ES-I3 (cell line): ENCODE measurements around the gene MAPKAP1.

Source experiments
- H3K36me3 ChIP-seq: 2 replicates; pipeline ENCODE4 v1.6.1; 2013; ENCODE audit warnings: mild to moderate bottlenecking, low read length, control low read depth, moderate library complexity; ENCODE audit not compliant: insufficient read depth
- H3K4me1 ChIP-seq: 2 replicates; pipeline ENCODE4 v1.6.1; 2013; ENCODE audit warnings: mild to moderate bottlenecking, control low read depth, low read length; ENCODE audit not compliant: insufficient read depth
- H3K9ac ChIP-seq: 2 replicates; pipeline ENCODE4 v1.6.1; 2013; ENCODE audit warnings: low read depth, mild to moderate bottlenecking, low read length, moderate library complexity
- H3K9me3 ChIP-seq: 2 replicates; pipeline ENCODE4 v1.6.1; 2013; ENCODE audit warnings: mild to moderate bottlenecking, low read length, moderate library complexity; ENCODE audit not compliant: control insufficient read depth, insufficient read depth

Gene MAPKAP1

DNA sequence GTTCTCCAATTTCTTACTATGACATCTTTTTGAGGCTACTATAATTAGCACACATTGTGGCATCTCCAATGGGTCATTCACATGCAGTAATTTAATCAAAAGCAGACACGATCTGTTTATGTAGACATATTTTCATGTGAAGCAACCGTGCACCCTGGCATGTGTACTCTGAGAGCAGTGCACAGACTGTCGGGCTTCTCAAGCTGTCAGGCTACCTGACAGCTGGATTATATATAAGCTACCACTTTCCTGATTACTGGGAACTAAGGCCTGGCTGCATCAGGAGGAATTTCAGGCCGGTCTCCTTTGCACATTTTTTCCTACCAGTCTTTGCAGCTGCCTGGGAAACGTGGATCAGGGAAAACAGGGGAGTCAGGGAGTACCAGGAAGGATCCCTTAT is 197.5 kb downstream of the MAPKAP1 start:
- no peak overlapping the region for H3K9ac ChIP-seq
- no peaks in the 10 kb centered on the region for H3K9me3 ChIP-seq
- no peaks in the 10 kb centered on the region for H3K36me3 ChIP-seq
- peaks cover 21% of the 10 kb centered on the region for H3K4me1 ChIP-seq

- Histone ChIP-seq H3K9ac (no peak overlapping the region), H3K4me1 (peaks cover 12% of the 10 kb centered on the region; the same call in 1 of the 2 replicates), H3K9me3 (no peaks in the 10 kb centered on the region), H3K36me3 (no peaks in the 10 kb centered on the region)
Measured at GRCh38 chr9:125508249-125508648, 198.8 kb downstream of the MAPKAP1 start.

- Histone ChIP-seq H3K9ac (no peak overlapping the region), H3K9me3 (no peaks in the 10 kb centered on the region), H3K4me1 (peaks cover 10% of the 10 kb centered on the region; the same call in 1 of the 2 replicates), H3K36me3 (no peaks in the 10 kb centered on the region)
Measured at GRCh38 chr9:125507226-125507625, 199.8 kb downstream of the MAPKAP1 start.

DNA sequence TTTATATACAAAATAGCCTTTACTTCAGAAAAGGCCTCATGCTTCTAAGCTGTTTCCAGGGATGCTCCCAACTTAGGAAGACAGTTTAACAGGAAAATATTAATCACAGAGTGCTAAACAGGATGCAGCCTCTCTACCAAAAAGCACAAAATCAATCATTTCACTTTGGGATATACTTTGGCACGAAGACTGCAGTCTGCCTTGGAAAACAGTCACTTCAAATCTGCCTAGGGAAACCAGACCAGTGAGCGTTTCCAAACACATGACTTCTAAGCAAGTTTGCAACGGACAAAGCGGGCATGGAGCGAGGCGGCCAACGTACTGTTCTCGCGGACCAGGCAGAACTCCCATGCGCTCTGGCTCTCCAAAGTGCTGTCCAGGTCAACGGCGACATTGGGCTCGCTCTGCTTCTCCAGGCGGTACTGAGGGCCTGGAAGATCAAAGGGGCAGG is 201.0 kb downstream of the MAPKAP1 start:
- Histone ChIP-seq H3K36me3 (no peaks in the 10 kb centered on the region), H3K9ac (no peak overlapping the region), H3K4me1 (peaks cover 7% of the 10 kb centered on the region; the same call in 1 of the 2 replicates), H3K9me3 (no peaks in the 10 kb centered on the region)

- H3K4me1 ChIP-seq, result peaks cover 7% of the 10 kb centered on the region; the same call in 1 of the 2 replicates
- H3K9ac ChIP-seq, result no peak overlapping the region
- H3K9me3 ChIP-seq, result no peaks in the 10 kb centered on the region
- H3K36me3 ChIP-seq, result no peaks in the 10 kb centered on the region
Measured at GRCh38 chr9:125504616-125505015, 202.4 kb downstream of the MAPKAP1 start.

GRCh38 chr9:125497906-125498305 is 209.1 kb downstream of the MAPKAP1 start:
- Histone ChIP-seq H3K9me3 (no peaks in the 10 kb centered on the region), H3K9ac (no peak overlapping the region)

DNA sequence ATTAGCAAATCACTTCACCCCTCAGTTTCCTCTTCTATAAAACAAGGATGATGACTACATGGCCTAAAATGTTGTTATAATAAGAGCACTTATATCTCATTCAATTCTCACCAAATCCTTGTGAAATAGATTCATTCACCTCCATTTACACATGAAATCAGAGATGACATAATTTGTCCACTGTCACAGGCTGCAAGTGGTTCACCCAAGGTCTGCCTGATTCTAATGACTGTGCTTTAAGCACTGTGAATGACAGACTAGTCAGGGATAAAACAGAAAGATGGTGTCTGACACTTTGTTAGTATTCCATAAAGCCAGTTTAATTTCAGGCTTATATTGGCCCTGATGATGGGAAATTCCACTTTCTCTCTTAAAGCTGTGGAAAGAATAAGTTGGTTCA is 209.5 kb downstream of the MAPKAP1 start:
- H3K9me3 ChIP-seq, result no peaks in the 10 kb centered on the region
- H3K36me3 ChIP-seq, result no peaks in the 10 kb centered on the region
- no peak overlapping the region for H3K9ac ChIP-seq
- peaks cover 46% of the 10 kb centered on the region for H3K4me1 ChIP-seq

More at GRCh38 chr9:125497906-125498305, 209.1 kb downstream of the MAPKAP1 start:
- H3K4me1 ChIP-seq, result peaks cover 46% of the 10 kb centered on the region
- H3K36me3 ChIP-seq, result no peaks in the 10 kb centered on the region

GRCh38 chr9:125496313-125496834 is 210.6 kb downstream of the MAPKAP1 start:
- H3K36me3 ChIP-seq, result no peaks in the 10 kb centered on the region
- no peak overlapping the region for H3K9ac ChIP-seq
- H3K4me1 ChIP-seq, result peaks cover 46% of the 10 kb centered on the region
- H3K9me3 ChIP-seq, result no peaks in the 10 kb centered on the region

DNA sequence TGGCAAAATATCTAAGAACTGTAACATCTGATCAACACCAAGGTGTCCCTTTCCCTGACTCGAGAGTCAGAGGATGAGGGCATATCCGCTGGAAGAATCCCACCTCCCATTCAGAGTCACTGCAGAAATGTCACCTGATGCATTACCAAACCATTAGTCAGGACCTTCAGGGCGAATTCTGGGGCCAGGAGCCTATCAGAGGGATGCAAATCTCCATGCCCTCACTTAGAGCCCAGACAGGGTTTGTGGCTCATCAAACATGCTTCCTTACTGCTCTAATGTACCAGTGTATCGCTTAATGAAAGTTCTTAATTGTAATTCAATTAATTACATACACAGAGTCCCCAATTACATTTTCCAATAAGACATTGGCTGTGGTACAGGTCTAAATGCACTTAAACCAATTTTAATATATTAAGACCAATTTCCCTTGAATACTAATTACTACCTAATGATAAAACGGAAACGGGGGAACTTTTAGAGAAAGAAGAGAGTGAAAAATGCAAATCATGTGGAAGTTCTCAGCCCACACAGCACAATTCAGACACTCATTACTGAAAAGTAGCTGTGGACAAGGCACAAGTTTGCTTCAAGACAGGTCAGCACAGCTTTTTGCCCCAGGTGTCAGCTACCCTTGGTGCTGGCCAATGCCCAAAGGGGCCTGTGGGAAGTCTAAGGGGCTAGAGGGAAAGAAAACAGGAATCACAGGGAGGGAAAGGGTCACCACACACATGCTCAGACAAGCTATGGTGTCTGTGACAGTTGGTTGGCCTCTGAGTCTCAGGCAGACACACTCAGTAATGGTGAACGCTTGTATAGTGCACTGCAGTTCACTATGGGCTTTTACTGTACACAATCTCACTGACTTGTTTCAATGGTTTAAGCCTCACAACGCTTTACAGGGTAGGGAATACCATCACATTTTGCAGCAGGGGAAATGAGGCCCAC is 211.6 kb downstream of the MAPKAP1 start:
- H3K36me3 ChIP-seq, result no peaks in the 10 kb centered on the region
- no peaks in the 10 kb centered on the region for H3K9me3 ChIP-seq
- no peak overlapping the region for H3K9ac ChIP-seq
- peaks cover 46% of the 10 kb centered on the region for H3K4me1 ChIP-seq

GRCh38 chr9:125494653-125494915 is 212.4 kb downstream of the MAPKAP1 start:
- Histone ChIP-seq H3K36me3 (no peaks in the 10 kb centered on the region), H3K4me1 (peaks cover 46% of the 10 kb centered on the region), H3K9ac (no peak overlapping the region), H3K9me3 (no peaks in the 10 kb centered on the region)

DNA sequence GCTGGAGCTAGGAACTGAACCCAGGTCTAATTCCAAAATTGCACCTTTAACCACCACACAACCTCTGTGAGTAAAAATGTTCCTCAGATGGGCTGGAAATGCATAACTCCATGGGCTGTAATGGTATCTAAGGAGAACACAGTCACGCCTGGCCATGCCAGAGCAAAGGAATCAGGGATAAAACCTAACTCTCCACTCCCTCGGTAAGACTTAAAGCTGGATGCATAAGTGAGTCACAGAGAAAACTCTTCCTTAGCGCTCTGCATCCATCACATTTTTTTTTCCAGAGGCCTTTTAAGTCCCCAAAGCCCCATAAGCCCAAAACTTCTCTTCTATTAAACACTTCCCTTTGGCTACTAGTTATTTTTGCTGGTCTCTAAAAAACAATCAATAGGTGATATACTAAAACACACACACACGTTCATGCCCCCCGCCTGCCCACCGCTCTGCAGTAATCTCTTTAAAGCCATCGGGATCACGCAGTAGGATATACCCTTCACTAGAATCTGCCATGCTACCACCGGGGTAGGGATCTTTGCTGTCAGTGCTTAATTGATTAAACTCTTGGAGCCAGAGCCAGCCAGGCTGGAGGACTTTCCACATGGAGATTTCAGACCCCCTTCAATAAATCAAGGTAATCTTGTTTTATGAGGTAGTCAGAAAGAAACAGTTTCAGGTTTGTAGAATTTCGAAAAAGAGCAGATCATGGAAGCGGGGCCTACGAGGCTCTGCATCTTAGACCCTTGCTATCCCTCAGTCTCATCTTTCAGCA is 212.9 kb downstream of the MAPKAP1 start:
- H3K9ac ChIP-seq, result no peak overlapping the region
- H3K4me1 ChIP-seq, result peaks cover 46% of the 10 kb centered on the region
- no peaks in the 10 kb centered on the region for H3K36me3 ChIP-seq
- no peaks in the 10 kb centered on the region for H3K9me3 ChIP-seq

- Histone ChIP-seq H3K9ac (no peak overlapping the region), H3K4me1 (peaks cover 46% of the 10 kb centered on the region), H3K9me3 (no peaks in the 10 kb centered on the region), H3K36me3 (no peaks in the 10 kb centered on the region)
Measured at GRCh38 chr9:125493384-125493783, 213.6 kb downstream of the MAPKAP1 start.

- Histone ChIP-seq H3K4me1 (peaks cover 43% of the 10 kb centered on the region), H3K9ac (no peak overlapping the region), H3K36me3 (no peaks in the 10 kb centered on the region), H3K9me3 (no peaks in the 10 kb centered on the region)
Measured at GRCh38 chr9:125492719-125493118, 214.3 kb downstream of the MAPKAP1 start.

DNA sequence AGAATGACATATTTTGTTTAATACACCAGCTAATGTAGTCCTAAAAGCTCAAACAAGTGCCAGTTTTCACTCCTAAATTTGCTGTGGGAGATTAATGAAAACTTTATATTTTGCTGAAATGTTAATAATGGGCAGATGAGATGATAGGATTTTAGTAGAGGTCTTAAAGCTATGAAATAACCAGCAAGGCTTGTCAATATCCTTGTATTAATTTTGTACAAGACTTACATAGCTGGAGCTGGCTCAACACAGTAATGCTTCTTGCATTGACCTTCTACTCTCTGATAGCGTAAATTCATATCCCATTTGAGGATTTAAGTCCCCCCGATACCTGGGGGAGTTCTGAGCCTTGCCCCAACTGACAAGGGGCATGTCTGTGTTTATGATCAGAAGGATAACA is 219.2 kb downstream of the MAPKAP1 start:
- H3K9ac ChIP-seq, result no peak overlapping the region
- H3K4me1 ChIP-seq, result 0 out of 2 replicates have a peak, but pooled peaks cover 4% of the 10 kb centered on the region
- no peaks in the 10 kb centered on the region for H3K36me3 ChIP-seq
- H3K9me3 ChIP-seq, result no peaks in the 10 kb centered on the region
